Measurements from ENCODE around the gene C2orf42. TPM values are rescaled to one million over a fixed set of nuclear protein-coding genes. Genes with fewer than 3 reads are reported as not detected.

The C2orf42 gene
- total and polyA plus RNA-seq, 10 of the 15 experiments (the other 5 are each of a cell fraction or from before 2014, with no cell fraction given), result 5.5 to 19.8 (median 11.5) TPM

DNA sequence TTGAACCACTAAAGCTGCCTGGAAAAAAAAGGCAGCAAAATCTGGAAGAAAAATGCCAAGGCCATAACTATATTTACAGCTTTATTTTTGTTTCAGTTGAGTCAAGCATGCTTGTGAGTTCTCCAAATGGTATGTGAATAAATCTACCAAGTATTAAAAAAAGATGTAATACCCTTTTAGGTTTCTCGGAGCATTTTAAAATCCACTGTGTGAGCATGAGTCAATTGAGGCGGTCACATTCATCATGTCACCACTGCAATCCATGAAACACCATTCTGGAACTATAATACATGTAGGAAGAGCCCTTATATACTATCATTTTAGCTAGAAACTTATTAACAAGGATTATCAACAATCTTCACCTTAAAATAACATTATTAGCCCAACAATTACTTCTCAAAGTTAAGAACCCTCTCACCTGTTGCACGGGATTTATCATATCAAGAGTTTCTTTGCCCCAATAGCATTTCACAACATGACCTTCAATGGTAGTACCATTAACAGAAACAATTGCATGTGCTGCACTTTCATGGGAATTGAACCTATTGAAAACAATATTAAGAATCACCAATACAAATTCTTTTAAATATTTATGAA lies 24.2 kb upstream of the C2orf42 start:
- CTCF ChIA-PET, result interaction anchor here (2.1 kb wide), 1 partner anchor 303 kb away, joined by 5 read pairs; no protein-coding TSS in a partner anchor
- Histone ChIP-seq H3K27ac (ENCODE audit: control insufficient read depth, insufficient read depth) (no peak overlapping the region), H3K27me3 (replicated peaks in 1 of 2; ENCODE audit: control insufficient read depth in 2 of 2, insufficient read depth in 2 of 2, low read length in 1 of 2) (no peaks in the 10 kb centered on the region), H3K79me2 (ENCODE audit: control insufficient read depth, insufficient read depth, low read length) (no peaks in the 10 kb centered on the region), H3K4me1 (ENCODE audit: control insufficient read depth, insufficient read depth, low read length) (no peaks in the 10 kb centered on the region), H3K9me3 (replicated peaks; ENCODE audit: control insufficient read depth, insufficient read depth, low read length) (no peaks in the 10 kb centered on the region), H3K9ac (ENCODE audit: control insufficient read depth, insufficient read depth, low read length) (no peak overlapping the region), H4K20me1 (ENCODE audit: control insufficient read depth, insufficient read depth) (no peaks in the 10 kb centered on the region), H3K36me3 (ENCODE audit: control insufficient read depth in 2 of 2, insufficient read depth in 2 of 2, low read length in 1 of 2) (peaks cover 0 to 23% of the 10 kb centered on the region in 2 experiments; a peak in 3 of 4 replicates), H3K4me3 (no peak overlapping the region), H2AFZ (ENCODE audit: control insufficient read depth, low read depth, low read length) (no peak overlapping the region), H3K4me2 (ENCODE audit: control insufficient read depth, insufficient read depth) (no peak overlapping the region)
- DNase-seq (ENCODE audit: low read depth, low spot score) (no peak), ATAC-seq (no peak), FAIRE-seq (no peak)
- RAD21 ChIA-PET (ENCODE audit: unreplicated experiment), result no interaction called here
- in situ Hi-C loops (cut with MboI), result no loop called here
- SMC1A ChIA-PET (ENCODE audit: uncharacterized antibody, unreplicated experiment), result no interaction called here
- WGBS (ENCODE audit: insufficient coverage, insufficient replicate concordance, low lambda C conversion rate, missing lambda C conversion rate), result 98% methylated on average over 3 of the region's 3 CpGs
- POLR2A ChIA-PET, result interaction anchor here (1.5 kb wide), 1 partner anchor 24 kb away, joined by 3 read pairs; the partner anchor contains the start of gene C2orf42
- no TSS peak for BruUV-seq (replicated peaks)
- intact Hi-C loops (cut with micrococcal nuclease; ENCODE audit: unreplicated experiment), result no loop called here
- TF ChIP-seq SUZ12 (IDR thresholded peaks at IDR 0.05; ENCODE audit: unreplicated experiment) (no peak), SREBF1 (IDR thresholded peaks at IDR 0.05; ENCODE audit: low read length) (no peak), ZNF217 (IDR thresholded peaks at IDR 0.05) (no peak), POLR2AphosphoS2 (IDR thresholded peaks at IDR 0.05; ENCODE audit: low read depth, low read length) (no peak), ZSCAN29 (IDR thresholded peaks at IDR 0.05) (no peak), TCF7 (IDR thresholded peaks at IDR 0.05; ENCODE audit: borderline replicate concordance) (no peak), ASH2L (IDR thresholded peaks at IDR 0.05; ENCODE audit: borderline replicate concordance, low read depth) (no peak), NR2F1 (conservative IDR thresholded peaks at IDR 0.05) (no peak), ZNF274 (IDR thresholded peaks at IDR 0.05; ENCODE audit: insufficient read depth, insufficient read length) (no peak), ESRRA (IDR thresholded peaks at IDR 0.05; ENCODE audit: low read length) (no peak), IKZF2 (IDR thresholded peaks at IDR 0.05) (no peak), ZNF384 (IDR thresholded peaks at IDR 0.05; ENCODE audit: borderline replicate concordance, low read depth, low read length) (no peak), SPI1 (IDR thresholded peaks at IDR 0.05; ENCODE audit: borderline replicate concordance, insufficient read depth, low read depth, low read length) (no peak), NFIC (IDR thresholded peaks at IDR 0.05; ENCODE audit: low read depth, low read length) (no peak), CREB1 (IDR thresholded peaks at IDR 0.05; ENCODE audit: low read depth) (no peak)
- TF ChIP-seq, protein P1, sequence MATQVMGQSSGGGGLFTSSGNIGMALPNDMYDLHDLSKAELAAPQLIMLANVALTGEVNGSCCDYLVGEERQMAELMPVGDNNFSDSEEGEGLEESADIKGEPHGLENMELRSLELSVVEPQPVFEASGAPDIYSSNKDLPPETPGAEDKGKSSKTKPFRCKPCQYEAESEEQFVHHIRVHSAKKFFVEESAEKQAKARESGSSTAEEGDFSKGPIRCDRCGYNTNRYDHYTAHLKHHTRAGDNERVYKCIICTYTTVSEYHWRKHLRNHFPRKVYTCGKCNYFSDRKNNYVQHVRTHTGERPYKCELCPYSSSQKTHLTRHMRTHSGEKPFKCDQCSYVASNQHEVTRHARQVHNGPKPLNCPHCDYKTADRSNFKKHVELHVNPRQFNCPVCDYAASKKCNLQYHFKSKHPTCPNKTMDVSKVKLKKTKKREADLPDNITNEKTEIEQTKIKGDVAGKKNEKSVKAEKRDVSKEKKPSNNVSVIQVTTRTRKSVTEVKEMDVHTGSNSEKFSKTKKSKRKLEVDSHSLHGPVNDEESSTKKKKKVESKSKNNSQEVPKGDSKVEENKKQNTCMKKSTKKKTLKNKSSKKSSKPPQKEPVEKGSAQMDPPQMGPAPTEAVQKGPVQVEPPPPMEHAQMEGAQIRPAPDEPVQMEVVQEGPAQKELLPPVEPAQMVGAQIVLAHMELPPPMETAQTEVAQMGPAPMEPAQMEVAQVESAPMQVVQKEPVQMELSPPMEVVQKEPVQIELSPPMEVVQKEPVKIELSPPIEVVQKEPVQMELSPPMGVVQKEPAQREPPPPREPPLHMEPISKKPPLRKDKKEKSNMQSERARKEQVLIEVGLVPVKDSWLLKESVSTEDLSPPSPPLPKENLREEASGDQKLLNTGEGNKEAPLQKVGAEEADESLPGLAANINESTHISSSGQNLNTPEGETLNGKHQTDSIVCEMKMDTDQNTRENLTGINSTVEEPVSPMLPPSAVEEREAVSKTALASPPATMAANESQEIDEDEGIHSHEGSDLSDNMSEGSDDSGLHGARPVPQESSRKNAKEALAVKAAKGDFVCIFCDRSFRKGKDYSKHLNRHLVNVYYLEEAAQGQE (IDR thresholded peaks at IDR 0.05; ENCODE audit: low read depth, low read length), result no peak
- TF ChIP-seq, protein P2, sequence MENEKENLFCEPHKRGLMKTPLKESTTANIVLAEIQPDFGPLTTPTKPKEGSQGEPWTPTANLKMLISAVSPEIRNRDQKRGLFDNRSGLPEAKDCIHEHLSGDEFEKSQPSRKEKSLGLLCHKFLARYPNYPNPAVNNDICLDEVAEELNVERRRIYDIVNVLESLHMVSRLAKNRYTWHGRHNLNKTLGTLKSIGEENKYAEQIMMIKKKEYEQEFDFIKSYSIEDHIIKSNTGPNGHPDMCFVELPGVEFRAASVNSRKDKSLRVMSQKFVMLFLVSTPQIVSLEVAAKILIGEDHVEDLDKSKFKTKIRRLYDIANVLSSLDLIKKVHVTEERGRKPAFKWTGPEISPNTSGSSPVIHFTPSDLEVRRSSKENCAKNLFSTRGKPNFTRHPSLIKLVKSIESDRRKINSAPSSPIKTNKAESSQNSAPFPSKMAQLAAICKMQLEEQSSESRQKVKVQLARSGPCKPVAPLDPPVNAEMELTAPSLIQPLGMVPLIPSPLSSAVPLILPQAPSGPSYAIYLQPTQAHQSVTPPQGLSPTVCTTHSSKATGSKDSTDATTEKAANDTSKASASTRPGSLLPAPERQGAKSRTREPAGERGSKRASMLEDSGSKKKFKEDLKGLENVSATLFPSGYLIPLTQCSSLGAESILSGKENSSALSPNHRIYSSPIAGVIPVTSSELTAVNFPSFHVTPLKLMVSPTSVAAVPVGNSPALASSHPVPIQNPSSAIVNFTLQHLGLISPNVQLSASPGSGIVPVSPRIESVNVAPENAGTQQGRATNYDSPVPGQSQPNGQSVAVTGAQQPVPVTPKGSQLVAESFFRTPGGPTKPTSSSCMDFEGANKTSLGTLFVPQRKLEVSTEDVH (IDR thresholded peaks at IDR 0.05; ENCODE audit: low read depth, partially characterized antibody), result no peak
